ENCODE results near the gene P2RY2.

- TF ChIP-seq CTCF (IDR thresholded peaks at IDR 0.05): peak; percentile 63 to 93 (median 88)
- TF ChIP-seq POLR2A (IDR thresholded peaks at IDR 0.05): no peak
These were observed 40.1 kb upstream of the P2RY2 start for GRCh38 chr11:73177778-73178539.
